GM18511 (cell line): ENCODE measurements around the gene ACTA2.

Source experiments
- ATAC-seq: cut with Tn5 transposase; IDR thresholded peaks from one replicate; pipeline ENCODE4 v1.9.1; 2021; ENCODE audit warnings: mild to moderate bottlenecking, moderate library complexity; ENCODE audit not compliant: unreplicated experiment

ACTA2 gene

DNA sequence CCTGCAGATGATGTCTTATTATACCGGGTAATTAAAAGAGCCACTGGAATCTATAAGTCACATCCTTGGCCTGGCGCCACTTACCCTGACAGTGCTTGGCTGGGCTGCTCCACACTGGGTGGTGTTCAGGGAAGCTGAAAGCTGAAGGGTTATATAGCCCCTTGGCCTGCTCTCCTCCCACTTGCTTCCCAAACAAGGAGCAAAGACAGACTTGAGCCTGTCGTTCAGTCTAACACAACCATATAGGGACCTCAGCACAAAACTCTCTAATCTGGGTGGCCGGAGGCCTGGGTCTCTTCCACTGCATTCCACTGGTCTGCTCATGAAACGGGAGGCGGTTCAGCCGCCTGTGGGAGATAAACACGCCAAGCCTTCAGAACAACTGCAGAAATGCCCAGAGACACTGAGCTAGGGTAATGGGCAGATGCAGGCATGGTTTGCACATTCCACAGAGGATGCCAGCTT is at the start of gene ACTA2:
TSS of gene ACTA2 (minus strand) at position 127 of the 465 bp plus-strand sequence. CDS start 3,843 bp downstream, outside the sequence.
- ATAC-seq: no peak

DNA sequence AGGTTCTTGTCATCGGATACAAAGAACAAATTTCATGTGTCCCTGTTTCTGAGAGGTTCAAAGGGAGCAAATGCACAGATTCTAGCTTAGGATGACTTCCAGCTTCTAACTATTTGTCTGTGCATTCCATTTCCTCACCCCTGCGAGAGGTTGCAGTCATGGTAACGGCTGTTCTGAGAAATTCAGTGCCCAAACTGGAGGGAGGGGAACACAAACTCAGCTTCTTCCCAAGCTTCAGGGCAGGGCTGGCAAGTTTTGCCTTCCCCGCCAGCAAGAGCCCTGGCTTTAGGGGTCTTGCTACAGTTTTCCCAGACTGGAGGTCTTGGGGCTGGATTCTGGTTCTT is 49.1 kb upstream of the ACTA2 start:
- no peak for ATAC-seq

DNA sequence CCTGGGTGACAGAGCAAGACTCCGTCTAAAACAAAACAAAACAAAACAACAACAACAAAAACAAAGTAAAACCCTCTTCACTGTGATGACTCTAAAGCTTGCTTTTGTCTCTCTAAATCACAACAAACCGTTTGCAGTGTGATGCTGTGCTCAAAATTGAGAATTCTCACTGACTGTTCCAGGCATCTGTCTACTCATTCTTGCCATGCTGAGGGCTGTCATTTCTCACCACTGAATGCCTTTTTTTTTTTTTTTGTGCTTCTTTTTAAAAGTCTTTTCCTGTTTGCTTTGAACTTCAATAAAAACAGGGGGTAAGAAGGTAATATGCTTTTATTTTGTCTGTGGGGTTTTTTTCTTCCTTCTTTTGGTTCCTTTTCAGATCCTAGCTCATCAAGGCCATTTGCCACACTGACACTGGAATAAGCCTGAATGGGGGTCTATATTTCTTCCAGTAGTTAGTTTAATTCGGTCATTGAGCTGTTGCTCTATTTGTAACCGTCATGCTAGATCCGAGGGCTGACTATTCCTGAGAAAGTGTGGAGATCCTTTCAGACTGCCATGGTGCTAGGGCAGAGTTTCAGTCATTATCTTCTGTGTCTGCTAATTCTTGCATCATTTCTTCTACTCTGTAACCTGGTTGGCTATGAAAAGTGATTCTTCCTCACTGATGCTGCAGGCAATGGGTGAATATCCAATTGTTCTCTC is 48.6 kb upstream of the ACTA2 start:
- ATAC-seq: no peak

DNA sequence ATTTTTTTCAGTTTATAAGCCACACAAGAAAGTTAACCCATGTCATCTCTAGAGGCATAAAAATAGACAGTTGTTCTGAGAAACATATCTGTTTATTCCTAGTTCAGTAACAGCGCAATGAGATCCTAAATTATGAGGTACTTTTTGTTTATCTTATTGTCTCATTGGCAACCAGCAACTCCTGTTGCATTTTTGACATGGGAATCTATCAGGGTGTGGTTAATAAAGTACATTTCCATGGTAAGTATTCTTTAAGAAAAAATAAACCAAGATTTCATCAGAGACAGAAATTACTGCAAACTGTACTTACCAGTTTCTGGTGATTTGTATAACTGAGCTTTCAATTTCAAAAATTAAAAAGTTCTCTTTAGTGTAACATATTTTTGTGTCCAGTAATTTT is 47.1 kb upstream of the ACTA2 start:
- no peak for ATAC-seq

DNA sequence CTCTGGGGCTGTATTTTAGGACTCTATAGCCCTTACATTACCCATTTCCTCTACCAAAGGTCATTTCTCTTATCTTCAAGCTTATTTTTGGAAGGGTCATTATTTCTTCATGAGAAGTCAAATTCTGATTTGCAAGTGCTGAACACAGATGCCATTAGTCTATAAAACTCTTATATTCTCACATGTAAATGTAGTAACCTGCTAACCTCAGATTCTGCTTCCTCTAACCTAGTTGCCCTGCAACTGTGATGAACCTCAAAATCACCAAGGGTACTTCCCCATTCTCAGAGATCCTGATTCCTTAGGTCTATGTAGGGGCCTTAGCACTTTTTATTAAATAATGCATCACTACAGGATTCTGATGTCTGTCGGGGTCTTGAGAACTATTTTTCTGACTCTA is 44.4 kb upstream of the ACTA2 start:
- no peak for ATAC-seq

DNA sequence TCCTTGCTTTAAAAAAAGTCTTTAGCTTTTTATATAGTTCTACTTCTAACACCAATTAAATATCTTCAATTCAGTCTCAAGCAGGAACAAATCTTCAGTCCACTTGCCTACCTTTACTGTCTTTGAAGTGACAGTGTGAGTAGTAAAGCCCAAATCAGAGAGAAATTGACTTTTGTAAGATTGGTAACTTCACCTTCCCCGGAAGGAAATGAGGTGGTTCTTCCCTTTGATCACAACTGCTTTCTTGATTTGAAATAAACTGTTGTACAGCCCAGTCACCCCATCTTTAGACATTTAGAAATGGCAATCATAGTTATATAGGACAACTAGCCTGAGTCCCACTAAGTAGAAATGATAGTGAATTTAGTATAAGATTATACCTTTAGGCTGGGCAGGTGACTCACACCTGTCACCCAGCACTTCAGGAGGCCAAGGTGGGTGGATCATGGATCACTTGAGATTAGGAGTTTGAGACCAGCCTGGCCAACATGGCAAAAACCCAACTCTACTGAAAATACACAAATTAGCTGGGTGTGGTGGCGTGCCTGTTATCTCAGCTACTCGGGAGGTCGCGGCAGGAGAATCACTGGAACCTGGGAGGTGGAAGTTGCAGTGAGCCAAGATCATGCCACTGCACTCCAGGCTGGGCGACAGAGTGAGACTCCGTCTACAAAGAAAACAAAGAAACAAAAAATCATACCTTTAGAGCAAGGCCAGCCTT is 42.7 kb upstream of the ACTA2 start:
- no peak for ATAC-seq

DNA sequence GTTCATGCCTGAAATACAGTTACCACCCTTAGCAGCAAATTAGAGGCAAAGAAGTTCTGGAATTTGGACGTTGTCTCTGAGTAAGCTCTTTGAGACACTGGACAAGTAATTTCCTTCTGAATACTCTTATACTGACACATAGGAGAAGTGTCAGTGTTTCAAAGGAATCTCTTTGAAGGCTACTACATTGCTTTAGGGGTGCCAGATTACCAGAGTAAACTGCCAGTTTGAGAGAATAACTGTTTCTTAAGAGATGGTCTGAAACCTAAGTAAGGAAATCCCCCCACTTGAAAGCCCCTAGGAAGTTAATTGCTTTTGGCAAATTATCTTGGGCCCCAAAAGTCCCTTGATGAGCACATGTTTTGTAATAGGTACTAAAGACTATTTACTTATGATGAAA is 41.4 kb upstream of the ACTA2 start:
- no peak for ATAC-seq

DNA sequence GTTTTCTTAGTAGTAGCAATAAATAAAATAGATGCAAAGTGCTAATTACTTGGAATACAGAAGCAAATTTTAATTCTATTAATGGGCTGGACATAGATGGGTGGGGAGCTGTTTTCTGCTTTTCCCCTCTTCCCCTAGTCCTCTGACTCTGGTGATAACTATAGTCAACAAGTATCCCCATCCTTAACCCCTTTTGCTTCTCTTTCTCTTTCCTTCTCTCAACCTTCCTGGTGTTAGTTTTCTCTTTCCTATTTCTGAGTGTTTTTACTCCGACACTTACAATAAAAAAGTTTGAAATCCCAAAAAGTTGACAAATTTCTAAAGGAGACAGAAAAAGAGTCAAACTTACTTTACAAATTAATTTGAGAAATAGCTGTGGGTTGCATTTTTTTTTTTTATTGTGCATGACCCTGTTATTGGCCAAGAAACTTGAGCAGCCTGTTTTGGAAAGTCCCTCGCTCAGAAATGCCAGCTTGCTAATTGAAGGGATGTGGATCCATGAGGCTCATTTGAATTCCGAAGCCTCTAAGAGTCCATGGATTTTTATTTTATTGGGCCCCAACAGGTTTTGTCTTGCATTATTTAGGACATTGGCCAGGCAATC is 40.5 kb upstream of the ACTA2 start:
- no peak for ATAC-seq

DNA sequence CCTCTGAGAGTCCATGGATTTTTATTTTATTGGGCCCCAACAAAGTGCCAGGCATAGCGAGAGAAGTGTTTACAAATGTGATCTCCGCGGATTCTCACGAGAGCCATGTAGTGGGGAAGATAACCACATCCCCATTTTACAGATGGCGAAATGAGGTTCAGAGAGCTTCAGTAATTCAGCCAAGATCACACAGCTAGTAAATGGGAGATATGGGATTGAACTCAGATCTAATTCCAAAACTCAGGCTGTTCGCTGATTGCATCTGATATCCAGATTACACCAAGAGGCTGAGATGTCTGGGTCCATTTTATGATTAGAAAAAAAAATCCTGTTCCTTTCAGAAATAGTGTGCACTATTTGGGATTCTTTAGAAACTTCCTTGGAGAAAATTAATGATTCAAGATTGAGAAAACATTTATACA is 39.3 kb upstream of the ACTA2 start:
- no peak for ATAC-seq

DNA sequence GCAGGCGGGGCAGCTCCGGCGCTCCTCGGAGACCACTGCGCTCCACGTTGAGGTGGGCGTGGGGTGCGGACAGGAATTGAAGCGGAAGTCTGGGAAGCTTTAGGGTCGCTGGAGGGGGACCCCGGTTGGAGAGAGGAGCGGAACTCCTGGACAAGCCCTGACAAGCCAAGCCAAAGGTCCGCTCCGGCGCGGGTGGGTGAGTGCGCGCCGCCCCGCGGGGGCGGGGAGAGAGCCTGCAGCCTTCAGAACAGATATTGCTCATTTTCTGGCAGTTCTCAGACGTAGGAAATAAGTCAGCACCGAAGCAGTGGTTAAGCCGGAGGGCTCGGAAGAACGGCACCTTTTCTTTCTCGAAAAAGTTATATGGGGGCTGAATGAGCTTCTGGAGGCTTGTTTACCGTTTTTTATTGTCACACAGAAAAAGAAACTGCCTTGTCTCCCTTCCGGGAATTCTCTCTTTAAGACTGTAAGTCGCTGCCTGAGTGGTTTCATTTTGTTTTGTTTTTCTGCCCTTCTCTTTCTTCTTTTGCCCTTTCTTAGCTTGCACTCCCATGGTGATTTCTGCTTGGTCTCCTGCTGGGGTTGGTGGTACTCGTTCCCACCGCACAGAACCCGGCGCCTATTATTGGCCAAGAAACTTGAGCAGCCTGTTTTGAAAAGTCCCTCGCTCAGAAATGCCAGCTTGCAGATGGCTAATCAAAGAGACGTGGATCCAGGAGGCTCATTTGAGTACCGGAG is 38.8 kb upstream of the ACTA2 start:
- peak; percentile 41 for ATAC-seq

DNA sequence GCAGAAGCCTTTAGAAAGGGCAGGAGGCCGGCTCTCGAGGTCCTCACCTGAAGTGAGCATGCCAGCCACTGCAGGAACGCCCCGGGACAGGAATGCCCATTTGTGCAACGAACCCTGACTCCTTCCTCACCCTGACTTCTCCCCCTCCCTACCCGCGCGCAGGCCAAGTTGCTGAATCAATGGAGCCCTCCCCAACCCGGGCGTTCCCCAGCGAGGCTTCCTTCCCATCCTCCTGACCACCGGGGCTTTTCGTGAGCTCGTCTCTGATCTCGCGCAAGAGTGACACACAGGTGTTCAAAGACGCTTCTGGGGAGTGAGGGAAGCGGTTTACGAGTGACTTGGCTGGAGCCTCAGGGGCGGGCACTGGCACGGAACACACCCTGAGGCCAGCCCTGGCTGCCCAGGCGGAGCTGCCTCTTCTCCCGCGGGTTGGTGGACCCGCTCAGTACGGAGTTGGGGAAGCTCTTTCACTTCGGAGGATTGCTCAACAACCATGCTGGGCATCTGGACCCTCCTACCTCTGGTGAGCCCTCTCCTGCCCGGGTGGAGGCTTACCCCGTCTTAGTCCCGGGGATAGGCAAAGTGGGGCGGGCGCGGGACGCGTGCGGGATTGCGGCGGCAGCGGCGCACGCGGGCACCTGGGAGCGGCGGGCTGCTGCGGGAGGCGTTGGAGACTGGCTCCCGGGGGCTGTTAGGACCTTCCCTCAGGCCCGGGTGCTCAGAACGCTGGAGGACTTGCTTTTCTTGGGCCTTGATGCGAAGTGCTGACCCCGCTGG is 38.0 kb upstream of the ACTA2 start, which contains the start of gene FAS:
TSS of gene FAS (plus strand) at position 415 of the 777 bp plus-strand sequence. CDS start at position 494, 79 bp downstream.
- ATAC-seq: peak; percentile 76

DNA sequence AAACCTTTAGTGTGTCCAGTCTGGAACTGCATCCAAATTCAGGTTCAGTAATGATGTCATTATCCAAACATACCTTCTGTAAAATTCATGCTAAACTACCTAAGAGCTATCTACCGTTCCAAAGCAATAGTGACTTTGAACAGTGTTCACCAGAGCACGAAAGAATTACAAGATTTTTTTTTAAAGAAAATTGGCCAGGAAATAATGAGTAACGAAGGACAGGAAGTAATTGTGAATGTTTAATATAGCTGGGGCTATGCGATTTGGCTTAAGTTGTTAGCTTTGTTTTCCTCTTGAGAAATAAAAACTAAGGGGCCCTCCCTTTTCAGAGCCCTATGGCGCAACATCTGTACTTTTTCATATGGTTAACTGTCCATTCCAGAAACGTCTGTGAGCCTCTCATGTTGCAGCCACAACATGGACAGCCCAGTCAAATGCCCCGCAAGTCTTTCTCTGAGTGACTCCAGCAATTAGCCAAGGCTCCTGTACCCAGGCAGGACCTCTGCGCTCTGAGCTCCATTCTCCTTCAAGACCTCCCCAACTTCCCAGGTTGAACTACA is 37.3 kb upstream of the ACTA2 start:
- peak; percentile 12 for ATAC-seq

DNA sequence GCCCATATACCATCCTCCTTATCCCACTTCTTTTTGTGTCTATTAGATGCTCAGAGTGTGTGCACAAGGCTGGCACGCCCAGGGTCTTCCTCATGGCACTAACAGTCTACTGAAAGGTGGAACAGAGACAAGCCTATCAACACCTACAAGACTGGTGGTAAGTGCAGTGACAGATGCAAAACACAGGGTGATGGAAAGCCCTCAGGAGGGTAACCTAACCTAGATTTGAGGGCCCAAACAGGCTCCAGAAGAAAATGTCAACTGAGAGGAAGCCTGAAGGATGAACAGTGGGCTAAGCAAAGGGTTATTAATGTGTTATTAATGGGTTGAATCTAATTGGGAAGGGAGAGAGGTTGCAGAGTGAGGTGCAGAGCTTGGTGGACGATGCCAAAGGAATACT is 36.9 kb upstream of the ACTA2 start:
- ATAC-seq: no peak

DNA sequence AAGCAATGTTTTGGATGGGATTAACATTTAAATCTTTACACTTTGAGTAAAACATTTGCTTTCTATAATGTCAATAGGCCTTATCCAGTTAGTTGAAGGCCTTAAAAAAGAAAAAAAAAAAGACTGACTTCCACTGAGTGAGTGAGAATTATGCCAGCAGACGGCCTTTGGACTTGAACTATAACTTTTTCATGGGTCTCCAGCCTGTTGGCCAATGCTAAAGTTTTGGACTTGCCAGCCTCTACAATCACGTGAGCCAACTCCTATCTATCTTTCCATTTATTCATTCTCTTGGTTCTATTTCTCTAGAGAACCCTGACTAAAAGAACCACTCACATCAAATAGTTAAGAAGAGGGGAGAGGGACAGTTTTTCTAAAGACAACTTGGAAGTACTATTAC is 35.3 kb upstream of the ACTA2 start:
- no peak for ATAC-seq

DNA sequence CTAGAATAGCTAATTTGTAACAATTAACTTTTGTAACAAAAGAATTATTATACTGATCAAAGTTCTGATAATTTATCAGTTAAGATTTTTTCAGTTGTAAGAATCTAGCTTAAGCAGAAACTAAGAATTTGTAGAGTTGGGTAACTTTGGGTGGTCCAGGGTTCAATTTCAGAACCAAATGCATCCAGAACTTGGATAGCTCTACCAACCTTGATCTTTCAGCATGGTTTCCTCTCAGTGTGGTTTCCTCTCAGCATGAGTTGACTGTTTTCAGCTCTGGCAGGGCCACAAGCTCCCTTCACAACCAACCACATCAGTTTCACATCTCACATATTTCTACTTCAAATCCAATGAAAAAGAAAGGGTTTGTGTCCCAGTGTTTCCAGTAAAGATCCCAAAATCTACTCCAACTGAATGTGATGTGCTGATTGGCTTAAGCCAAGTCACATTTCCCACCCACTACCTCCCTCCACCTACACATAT is 34.7 kb upstream of the ACTA2 start:
- no peak for ATAC-seq

DNA sequence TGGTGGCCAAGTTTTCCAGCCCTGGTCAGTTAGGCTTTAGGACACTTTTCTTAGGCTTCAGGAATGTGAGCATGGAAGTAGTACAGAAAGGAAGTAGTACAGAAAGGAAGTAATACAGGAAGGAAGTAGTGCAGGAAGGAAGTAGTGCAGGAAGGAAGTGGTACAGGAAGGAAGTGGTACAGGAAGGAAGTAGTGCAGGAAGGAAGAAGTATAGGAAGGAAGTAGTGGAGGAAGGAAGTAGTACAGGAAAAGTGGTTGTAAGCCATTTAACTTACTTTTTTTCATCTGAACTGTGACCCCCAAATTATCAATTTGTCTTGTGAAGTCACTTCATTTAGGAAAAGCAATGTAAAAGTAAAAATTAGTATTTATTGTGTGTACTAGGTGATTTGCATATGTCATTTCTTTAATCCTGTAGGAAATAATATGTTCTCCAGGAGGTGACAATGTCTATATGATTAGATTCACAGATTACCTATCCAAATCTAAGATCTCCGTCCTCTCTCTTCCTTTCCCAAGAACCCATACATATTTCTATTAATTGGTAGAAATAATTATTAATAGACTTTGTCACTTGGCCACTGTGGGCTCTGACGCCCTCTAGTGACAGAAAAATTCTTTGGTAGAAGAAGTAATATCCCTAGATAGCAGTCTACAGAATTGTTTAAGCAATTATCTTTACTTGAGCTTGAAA is 34.1 kb upstream of the ACTA2 start:
- no peak for ATAC-seq

DNA sequence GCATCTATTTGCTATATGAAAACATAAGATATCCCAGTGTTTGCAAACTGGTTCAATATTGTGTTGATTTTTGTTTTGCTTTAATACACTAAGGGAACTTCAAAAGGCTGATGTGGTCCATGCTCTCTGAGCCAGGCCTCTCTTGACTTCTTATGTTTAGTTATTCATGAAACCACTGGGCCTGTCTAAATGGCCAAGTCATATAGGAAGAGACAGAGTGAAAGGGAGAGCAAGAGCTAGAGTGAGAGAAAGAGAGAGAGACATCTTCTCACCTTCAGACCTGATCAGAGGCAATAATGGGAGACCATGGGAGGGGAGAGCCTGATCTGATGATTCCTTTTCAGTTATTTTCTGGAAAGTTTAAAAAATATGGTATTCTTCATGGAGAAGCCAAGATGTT is 32.0 kb upstream of the ACTA2 start:
- ATAC-seq: no peak

DNA sequence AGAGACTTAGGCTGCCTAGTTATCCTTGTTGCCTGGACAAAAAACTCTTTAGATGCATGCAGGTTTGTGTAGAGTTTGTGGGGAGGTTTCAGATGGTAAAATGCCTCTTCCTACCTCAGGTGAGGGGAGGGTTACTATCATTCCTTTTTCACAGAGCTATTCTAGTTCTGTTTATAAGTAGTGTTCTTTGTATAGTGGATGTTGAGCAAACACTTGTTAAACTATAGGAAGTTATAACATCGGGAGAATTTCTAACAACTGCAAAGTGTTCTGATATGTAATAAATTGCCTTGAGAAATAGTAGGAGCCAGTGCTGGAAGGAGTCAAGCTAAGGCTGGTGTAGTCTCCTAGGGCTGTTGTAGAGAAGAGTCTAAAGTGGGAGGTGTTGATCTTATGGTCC is 31.4 kb upstream of the ACTA2 start:
- no peak for ATAC-seq

DNA sequence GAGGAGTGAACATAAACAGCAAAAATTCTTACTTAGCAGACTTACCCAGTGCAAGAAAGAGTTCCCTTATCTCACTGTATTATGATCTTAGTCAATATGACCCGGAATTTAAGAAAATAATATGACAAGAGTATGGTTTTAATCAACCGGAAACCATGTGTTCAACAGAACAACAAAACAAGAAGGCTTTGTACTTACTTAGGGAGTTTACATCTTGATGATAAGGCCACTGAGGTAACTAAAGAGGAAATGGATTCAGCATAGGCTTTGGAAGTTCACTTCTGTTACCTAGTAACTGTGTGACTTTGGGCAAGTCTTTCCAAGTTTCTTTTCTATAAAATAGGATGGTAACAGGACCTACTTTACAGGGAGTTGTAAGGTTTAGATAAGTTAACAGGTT is 30.6 kb upstream of the ACTA2 start:
- ATAC-seq: no peak

DNA sequence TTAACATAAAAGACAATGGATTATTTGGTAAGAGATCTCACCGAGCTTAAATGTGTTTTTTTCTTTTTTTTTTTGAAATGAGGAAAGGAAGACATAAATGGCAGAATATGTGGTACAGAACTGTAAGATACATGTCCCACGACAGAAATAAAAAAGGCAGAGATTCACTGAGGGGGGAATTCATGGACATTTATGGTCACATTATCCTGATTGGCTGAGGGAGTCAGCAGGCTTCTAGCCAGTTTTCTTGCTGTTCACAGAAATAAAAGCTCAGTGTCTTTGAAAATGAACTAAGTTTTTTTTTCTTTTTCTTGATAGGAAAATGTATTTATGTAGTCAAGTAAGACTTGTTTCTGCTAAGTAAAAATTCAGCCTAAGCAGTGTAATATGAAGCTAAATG is 29.8 kb upstream of the ACTA2 start:
- no peak for ATAC-seq
